Stimulated activated CD4-positive, alpha-beta T cell treated with anti-CD3 and anti-CD28 coated beads, Interleukin-2, amount 100 ng/mL, for 48 hours (primary cell): ENCODE measurements around the gene KLHDC7B.

ENCODE experiments used
- DNase-seq, 2 donors: peaks; one replicate each; pipeline ENCODE4 v3.0.0-alpha.2; 2020

KLHDC7B gene

GRCh38 chr22:50548921-50549790 is 3.5 kb downstream of the KLHDC7B start:
- DNase-seq = no peak

GRCh38 chr22:50550395-50550794 is 4.7 kb downstream of the KLHDC7B start:
- no peak for DNase-seq

- no peak for DNase-seq
Observed at GRCh38 chr22:50551160-50551752, 5.6 kb downstream of the KLHDC7B start.

GRCh38 chr22:50553310-50553709 is 7.6 kb downstream of the KLHDC7B start:
- no peak for DNase-seq

- no peak for DNase-seq
Observed at GRCh38 chr22:50556703-50557102, 11.0 kb downstream of the KLHDC7B start.

- no peak for DNase-seq
Observed at GRCh38 chr22:50560034-50560433, 14.3 kb downstream of the KLHDC7B start.

- no peak for DNase-seq
Observed at GRCh38 chr22:50561401-50562358, 16.0 kb downstream of the KLHDC7B start.

- DNase-seq = peak; percentile 99
Observed at GRCh38 chr22:50562523-50563412, 17.1 kb downstream of the KLHDC7B start, which contains the start of gene SYCE3. Gene SYCE3 (minus strand): TSS chr22:50562919. CDS start chr22:50556405, 6,514 bp downstream.

GRCh38 chr22:50563413-50564160 is 17.9 kb downstream of the KLHDC7B start:
- no peak for DNase-seq

- DNase-seq = no peak
Observed at GRCh38 chr22:50564289-50564688, 18.6 kb downstream of the KLHDC7B start.

- DNase-seq = no peak
Observed at GRCh38 chr22:50567721-50568252, 22.1 kb downstream of the KLHDC7B start.

- no peak for DNase-seq
Observed at GRCh38 chr22:50568626-50569025, 22.9 kb downstream of the KLHDC7B start.

- no peak for DNase-seq
Observed at GRCh38 chr22:50569041-50569459, 23.4 kb downstream of the KLHDC7B start.

GRCh38 chr22:50569896-50570535 is 24.3 kb downstream of the KLHDC7B start:
- no peak for DNase-seq

- no peak for DNase-seq
Observed at GRCh38 chr22:50570861-50571260, 25.2 kb downstream of the KLHDC7B start.

- DNase-seq = no peak
Observed at GRCh38 chr22:50571264-50572175, 25.8 kb downstream of the KLHDC7B start.

- no peak for DNase-seq
Observed at GRCh38 chr22:50572965-50573364, 27.3 kb downstream of the KLHDC7B start.

GRCh38 chr22:50573491-50574382 is 28.0 kb downstream of the KLHDC7B start:
- DNase-seq = no peak
